Measurements from ENCODE around the gene RAB40A.

Gene RAB40A

GRCh38 chrX:103519389-103519788 lies at the start of gene RAB40A:
Gene RAB40A (minus strand): TSS chrX:103519489. CDS start chrX:103500756, 18,733 bp downstream.
- H3K9me3 ChIP-seq (ENCODE audit: severe bottlenecking) = no peaks in the 10 kb centered on the region
- no peak within 1 kb of the TSS for H3K4me3 ChIP-seq (ENCODE audit: severe bottlenecking)
- ATAC-seq (ENCODE audit: low read depth) (no peak), DNase-seq (ENCODE audit: low spot score) (no peak)
- H3K27me3 ChIP-seq (ENCODE audit: insufficient read depth, poor library complexity, severe bottlenecking) = no peaks in the 10 kb centered on the region
- no peaks in the 10 kb centered on the region for H3K4me1 ChIP-seq (ENCODE audit: insufficient read depth, poor library complexity, severe bottlenecking)
- H3K27ac ChIP-seq (ENCODE audit: poor library complexity, severe bottlenecking) = no peak within 1 kb of the TSS
- no peak for TF ChIP-seq CTCF (IDR thresholded peaks at IDR 0.05; ENCODE audit: poor library complexity, severe bottlenecking)
- no peaks in the 10 kb centered on the region for H3K36me3 ChIP-seq (ENCODE audit: low read depth)

GRCh38 chrX:103565752-103566151 lies 46.5 kb upstream of the RAB40A start:
- ATAC-seq (ENCODE audit: low read depth) = peak; percentile 78
- Histone ChIP-seq H3K36me3 (ENCODE audit: low read depth) (no peaks in the 10 kb centered on the region), H3K4me1 (ENCODE audit: insufficient read depth, poor library complexity, severe bottlenecking) (no peaks in the 10 kb centered on the region), H3K4me3 (ENCODE audit: severe bottlenecking) (no peak overlapping the region), H3K9me3 (ENCODE audit: severe bottlenecking) (no peaks in the 10 kb centered on the region), H3K27me3 (ENCODE audit: insufficient read depth, poor library complexity, severe bottlenecking) (no peaks in the 10 kb centered on the region), H3K27ac (ENCODE audit: poor library complexity, severe bottlenecking) (no peak overlapping the region)
- TF ChIP-seq CTCF (IDR thresholded peaks at IDR 0.05; ENCODE audit: poor library complexity, severe bottlenecking) = no peak
- no peak for DNase-seq (ENCODE audit: low spot score)

- no peak overlapping the region for H3K27ac ChIP-seq (ENCODE audit: poor library complexity, severe bottlenecking)
- TF ChIP-seq CTCF (IDR thresholded peaks at IDR 0.05; ENCODE audit: poor library complexity, severe bottlenecking) = no peak
- H3K4me3 ChIP-seq (ENCODE audit: severe bottlenecking) = no peak overlapping the region
- H3K27me3 ChIP-seq (ENCODE audit: insufficient read depth, poor library complexity, severe bottlenecking) = no peaks in the 10 kb centered on the region
- no peaks in the 10 kb centered on the region for H3K36me3 ChIP-seq (ENCODE audit: low read depth)
- no peaks in the 10 kb centered on the region for H3K9me3 ChIP-seq (ENCODE audit: severe bottlenecking)
- H3K4me1 ChIP-seq (ENCODE audit: insufficient read depth, poor library complexity, severe bottlenecking) = no peaks in the 10 kb centered on the region
- ATAC-seq (ENCODE audit: low read depth) = no peak
- DNase-seq (ENCODE audit: low spot score) = no peak
Observed at GRCh38 chrX:103565197-103565596, 45.9 kb upstream of the RAB40A start.

- Histone ChIP-seq H3K4me3 (ENCODE audit: severe bottlenecking) (no peak overlapping the region), H3K9me3 (ENCODE audit: severe bottlenecking) (no peaks in the 10 kb centered on the region), H3K27me3 (ENCODE audit: insufficient read depth, poor library complexity, severe bottlenecking) (no peaks in the 10 kb centered on the region), H3K36me3 (ENCODE audit: low read depth) (no peaks in the 10 kb centered on the region), H3K27ac (ENCODE audit: poor library complexity, severe bottlenecking) (no peak overlapping the region), H3K4me1 (ENCODE audit: insufficient read depth, poor library complexity, severe bottlenecking) (no peaks in the 10 kb centered on the region)
- DNase-seq (ENCODE audit: low spot score) (no peak), ATAC-seq (ENCODE audit: low read depth) (peak; percentile 57; the same call in 1 of the 3 replicates)
- no peak for TF ChIP-seq CTCF (IDR thresholded peaks at IDR 0.05; ENCODE audit: poor library complexity, severe bottlenecking)
Observed at GRCh38 chrX:103562801-103563200, 43.5 kb upstream of the RAB40A start.

- Histone ChIP-seq H3K4me1 (ENCODE audit: insufficient read depth, poor library complexity, severe bottlenecking) (no peaks in the 10 kb centered on the region), H3K9me3 (ENCODE audit: severe bottlenecking) (no peaks in the 10 kb centered on the region), H3K36me3 (ENCODE audit: low read depth) (no peaks in the 10 kb centered on the region), H3K27ac (ENCODE audit: poor library complexity, severe bottlenecking) (no peak overlapping the region), H3K27me3 (ENCODE audit: insufficient read depth, poor library complexity, severe bottlenecking) (no peaks in the 10 kb centered on the region), H3K4me3 (ENCODE audit: severe bottlenecking) (no peak overlapping the region)
- ATAC-seq (ENCODE audit: low read depth) (no peak), DNase-seq (ENCODE audit: low spot score) (no peak)
- TF ChIP-seq CTCF (IDR thresholded peaks at IDR 0.05; ENCODE audit: poor library complexity, severe bottlenecking) = no peak
Observed at GRCh38 chrX:103560256-103560655, 41.0 kb upstream of the RAB40A start.

Measured in RWPE2 (cell line).